Measurements from ENCODE around the gene C1QL1. TPM values are rescaled to one million over a fixed set of nuclear protein-coding genes. Genes with fewer than 3 reads are reported as not detected.
"Not testable (repeated sequence)": the region's sequence is repeated elsewhere in the genome, so short reads cannot be mapped to it uniquely, and the experiment has no call there.

The C1QL1 gene
- polyA plus RNA-seq, 1 donor (not counting 4 experiments of a cell fraction or from before 2014, with no cell fraction given): 0.04 TPM

GRCh38 chr17:44947461-44948314 is 20.4 kb downstream of the C1QL1 start, which contains the start of gene KIF18B:
KIF18B (minus strand) TSS chr17:44947773; CDS start chr17:44936344, 11,429 bp downstream.
- no peaks in the 10 kb centered on the region for H4K20me1 ChIP-seq (ENCODE audit: control insufficient read depth, extremely low read depth, insufficient read depth, low read length)
- peak within 1 kb of the TSS; percentile 75 for H3K4me2 ChIP-seq (ENCODE audit: control insufficient read depth, extremely low read depth, insufficient read depth, low read depth, low read length)
- dilution Hi-C loops (cut with MboI; ENCODE audit: extremely low pct_ligation_motif_present, low sequenced_read_pairs): no loop called here
- H3K27ac ChIP-seq (ENCODE audit: control insufficient read depth, insufficient read depth, low read length): peak within 1 kb of the TSS; percentile 40
- peak; percentile 62 for FAIRE-seq
- peaks cover 46% of the 10 kb centered on the region for H3K79me2 ChIP-seq (ENCODE audit: control insufficient read depth, insufficient read depth, low read length)
- peak; percentile 79 for DNase-seq (ENCODE audit: low read depth, low spot score)
- peak within 1 kb of the TSS; percentile 60 to 92 (median 86) for H3K4me3 ChIP-seq (ENCODE audit: control insufficient read depth in 2 of 3, extremely low read depth in 1 of 3, insufficient read depth in 2 of 3, low read depth in 1 of 3, low read length in 3 of 3)
- no peaks in the 10 kb centered on the region for H3K36me3 ChIP-seq (ENCODE audit: control insufficient read depth in 2 of 2, extremely low read depth in 1 of 2, insufficient read depth in 2 of 2, low read length in 2 of 2)
- peak within 1 kb of the TSS; percentile 89 for H2AFZ ChIP-seq (ENCODE audit: control insufficient read depth, low read length)
- H3K4me1 ChIP-seq (ENCODE audit: control insufficient read depth, extremely low read depth, insufficient read depth, low read length): peaks cover 8% of the 10 kb centered on the region
- TF ChIP-seq EZH2 (IDR thresholded peaks at IDR 0.05; ENCODE audit: low read length) (no peak), CTCF (optimal IDR thresholded peaks at IDR 0.05 in 1 of 3, IDR thresholded peaks at IDR 0.05 in 1 of 3, conservative IDR thresholded peaks at IDR 0.05 in 1 of 3; ENCODE audit: extremely low read depth in 1 of 3, insufficient read depth in 2 of 3, low read length in 3 of 3) (no peak)
- no peaks in the 10 kb centered on the region for H3K9me3 ChIP-seq (ENCODE audit: control insufficient read depth, low read depth, low read length)
- H3K9me1 ChIP-seq (ENCODE audit: control insufficient read depth, extremely low read depth, insufficient read depth, low read length): no peaks in the 10 kb centered on the region
- peak within 1 kb of the TSS; percentile 81 for H3K9ac ChIP-seq (ENCODE audit: control insufficient read depth, extremely low read depth, insufficient read depth, low read length)
- no peaks in the 10 kb centered on the region for H3K27me3 ChIP-seq (ENCODE audit: control insufficient read depth, extremely low read depth, insufficient read depth, low read length)

- H3K9me1 ChIP-seq (ENCODE audit: control insufficient read depth, extremely low read depth, insufficient read depth, low read length); DNase-seq (ENCODE audit: low read depth, low spot score); dilution Hi-C loops (cut with MboI; ENCODE audit: extremely low pct_ligation_motif_present, low sequenced_read_pairs); H3K27me3 ChIP-seq (ENCODE audit: control insufficient read depth, extremely low read depth, insufficient read depth, low read length); H4K20me1 ChIP-seq (ENCODE audit: control insufficient read depth, extremely low read depth, insufficient read depth, low read length); H3K9ac ChIP-seq (ENCODE audit: control insufficient read depth, extremely low read depth, insufficient read depth, low read length); H3K9me3 ChIP-seq (ENCODE audit: control insufficient read depth, low read depth, low read length); H3K4me2 ChIP-seq (ENCODE audit: control insufficient read depth, extremely low read depth, insufficient read depth, low read depth, low read length); FAIRE-seq; H2AFZ ChIP-seq (ENCODE audit: control insufficient read depth, low read length); H3K36me3 ChIP-seq (ENCODE audit: control insufficient read depth in 2 of 2, extremely low read depth in 1 of 2, insufficient read depth in 2 of 2, low read length in 2 of 2); H3K4me3 ChIP-seq (ENCODE audit: control insufficient read depth in 2 of 3, extremely low read depth in 1 of 3, insufficient read depth in 2 of 3, low read depth in 1 of 3, low read length in 3 of 3); H3K27ac ChIP-seq (ENCODE audit: control insufficient read depth, insufficient read depth, low read length): not testable (repeated sequence)
- H3K79me2 ChIP-seq (ENCODE audit: control insufficient read depth, insufficient read depth, low read length): peaks cover 59% of the 10 kb centered on the region
- H3K4me1 ChIP-seq (ENCODE audit: control insufficient read depth, extremely low read depth, insufficient read depth, low read length): peaks cover 24% of the 10 kb centered on the region
Measured at GRCh38 chr17:44945652-44946051, 22.5 kb downstream of the C1QL1 start.
